Astrocyte (in vitro differentiated cells and primary cell): ENCODE results near the gene USO1.

Source experiments
- EZH2 ChIP-seq: IDR thresholded peaks from 2 replicates; pipeline ENCODE4 v1.6.1; 2012; ENCODE audit warnings: mild to moderate bottlenecking, low read length, inconsistent platforms; ENCODE audit not compliant: insufficient read depth
- TF ChIP-seq, protein P1 (sequence below): IDR thresholded peaks from 2 replicates; pipeline ENCODE4 v1.5.1; 2011; ENCODE audit warnings: low read depth, mild to moderate bottlenecking, inconsistent platforms, low read length, moderate library complexity; ENCODE audit not compliant: insufficient read depth

DNA sequence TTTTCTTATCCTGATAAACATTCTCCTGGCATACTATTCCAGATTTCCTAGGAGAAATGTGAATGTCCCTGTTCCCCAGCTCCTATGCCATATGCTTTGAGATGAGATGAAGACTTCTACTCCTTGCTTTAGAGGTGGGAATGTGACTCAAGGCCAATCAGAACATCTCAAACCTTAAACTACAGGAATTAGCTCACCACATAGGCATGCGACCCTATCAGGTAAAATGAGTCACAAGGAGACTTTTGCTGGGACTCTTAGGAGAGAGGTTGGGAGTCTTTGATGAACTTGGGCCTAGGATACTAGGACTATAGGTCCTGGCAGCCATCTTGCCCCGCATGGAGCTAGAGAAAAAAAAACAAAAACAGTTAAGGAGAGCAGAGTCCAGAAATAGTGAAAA, 5.8 kb upstream of the USO1 start:
- TF ChIP-seq, protein P1, sequence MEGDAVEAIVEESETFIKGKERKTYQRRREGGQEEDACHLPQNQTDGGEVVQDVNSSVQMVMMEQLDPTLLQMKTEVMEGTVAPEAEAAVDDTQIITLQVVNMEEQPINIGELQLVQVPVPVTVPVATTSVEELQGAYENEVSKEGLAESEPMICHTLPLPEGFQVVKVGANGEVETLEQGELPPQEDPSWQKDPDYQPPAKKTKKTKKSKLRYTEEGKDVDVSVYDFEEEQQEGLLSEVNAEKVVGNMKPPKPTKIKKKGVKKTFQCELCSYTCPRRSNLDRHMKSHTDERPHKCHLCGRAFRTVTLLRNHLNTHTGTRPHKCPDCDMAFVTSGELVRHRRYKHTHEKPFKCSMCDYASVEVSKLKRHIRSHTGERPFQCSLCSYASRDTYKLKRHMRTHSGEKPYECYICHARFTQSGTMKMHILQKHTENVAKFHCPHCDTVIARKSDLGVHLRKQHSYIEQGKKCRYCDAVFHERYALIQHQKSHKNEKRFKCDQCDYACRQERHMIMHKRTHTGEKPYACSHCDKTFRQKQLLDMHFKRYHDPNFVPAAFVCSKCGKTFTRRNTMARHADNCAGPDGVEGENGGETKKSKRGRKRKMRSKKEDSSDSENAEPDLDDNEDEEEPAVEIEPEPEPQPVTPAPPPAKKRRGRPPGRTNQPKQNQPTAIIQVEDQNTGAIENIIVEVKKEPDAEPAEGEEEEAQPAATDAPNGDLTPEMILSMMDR = no peak
- TF ChIP-seq EZH2 = no peak
